SKM-1 treated with dmso at 0.1 percent for 144 hours (cell line): ENCODE measurements around the gene NSRP1.
"Not testable (repeated sequence)": the region's sequence is repeated elsewhere in the genome, so short reads cannot be mapped to it uniquely, and the experiment has no call there.

ENCODE experiments used
- DNase-seq: peaks from one replicate; lab custom pipeline; 2025; ENCODE audit not compliant: unreplicated experiment; lab: John Stamatoyannopoulos, UW

NSRP1 gene

GRCh38 chr17:30174556-30174955, 57.9 kb downstream of the NSRP1 start:
- no peak for DNase-seq

- DNase-seq, result no peak
Observed at GRCh38 chr17:30176855-30177254, 60.2 kb downstream of the NSRP1 start.

GRCh38 chr17:30186761-30187160, 70.1 kb downstream of the NSRP1 start:
- DNase-seq, result no peak

- DNase-seq, result no peak
Observed at GRCh38 chr17:30187573-30187972, 71.0 kb downstream of the NSRP1 start.

GRCh38 chr17:30188211-30188939, 71.8 kb downstream of the NSRP1 start:
- no peak for DNase-seq

DNA sequence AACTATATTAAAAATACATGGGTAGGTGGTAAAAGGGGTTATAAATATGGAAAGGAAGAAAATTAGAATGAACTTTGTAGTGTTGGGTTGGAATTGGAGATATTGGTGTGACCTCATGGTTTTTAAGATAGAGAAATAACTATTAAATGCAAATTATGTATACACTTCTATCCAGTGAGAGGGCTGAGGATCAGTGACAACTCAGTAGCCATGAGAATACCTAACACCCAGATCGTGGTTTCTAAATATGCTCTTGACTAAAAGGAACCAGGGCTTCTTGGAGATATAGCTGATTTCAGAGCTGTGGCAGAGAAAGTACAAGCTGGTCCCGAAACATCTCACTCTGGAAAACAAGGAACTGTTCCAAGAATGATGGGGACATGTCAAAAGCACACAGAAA, 74.5 kb downstream of the NSRP1 start:
- DNase-seq, result no peak

GRCh38 chr17:30196504-30196903, 79.9 kb downstream of the NSRP1 start:
- DNase-seq, result no peak

- no peak for DNase-seq
Observed at GRCh38 chr17:30197416-30197815, 80.8 kb downstream of the NSRP1 start.

DNA sequence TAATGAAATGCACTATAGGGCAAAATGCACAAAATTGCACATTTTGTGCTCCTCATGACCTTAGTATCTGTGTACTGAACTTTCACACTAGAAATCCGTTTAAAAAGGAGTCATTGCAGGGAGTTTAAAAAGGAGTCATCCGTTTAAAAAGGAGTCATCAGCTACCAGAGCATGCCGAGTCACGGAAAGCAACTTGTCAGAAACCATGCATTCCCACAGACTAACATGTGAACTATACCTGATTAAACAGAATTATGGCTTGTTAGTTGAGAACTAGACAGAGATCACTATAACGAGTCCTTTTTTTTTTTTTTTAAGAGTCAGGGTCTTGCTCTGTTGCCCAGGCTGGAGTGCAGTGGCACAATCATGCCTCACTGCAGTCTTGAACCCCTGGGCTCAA, 83.0 kb downstream of the NSRP1 start:
- no peak for DNase-seq

DNA sequence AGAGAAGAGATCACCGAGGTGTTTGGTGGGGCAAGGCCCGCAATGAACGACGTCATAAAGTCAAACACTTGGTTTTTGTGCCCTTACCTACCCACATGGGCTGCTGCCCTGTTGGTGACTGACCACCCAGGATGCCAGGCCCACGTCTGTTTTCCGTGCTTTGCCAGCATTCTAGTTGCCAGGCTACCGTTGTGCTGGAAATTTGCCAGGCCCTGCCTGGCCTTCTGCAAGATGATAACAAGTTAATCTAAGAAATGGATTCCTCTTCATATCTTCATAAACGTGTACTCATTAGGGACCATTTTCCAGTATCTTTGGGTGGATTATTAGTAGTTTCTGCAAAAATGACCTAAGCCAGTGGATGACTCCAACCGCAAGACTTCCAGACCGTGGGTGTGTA, 83.5 kb downstream of the NSRP1 start:
- no peak for DNase-seq

DNA sequence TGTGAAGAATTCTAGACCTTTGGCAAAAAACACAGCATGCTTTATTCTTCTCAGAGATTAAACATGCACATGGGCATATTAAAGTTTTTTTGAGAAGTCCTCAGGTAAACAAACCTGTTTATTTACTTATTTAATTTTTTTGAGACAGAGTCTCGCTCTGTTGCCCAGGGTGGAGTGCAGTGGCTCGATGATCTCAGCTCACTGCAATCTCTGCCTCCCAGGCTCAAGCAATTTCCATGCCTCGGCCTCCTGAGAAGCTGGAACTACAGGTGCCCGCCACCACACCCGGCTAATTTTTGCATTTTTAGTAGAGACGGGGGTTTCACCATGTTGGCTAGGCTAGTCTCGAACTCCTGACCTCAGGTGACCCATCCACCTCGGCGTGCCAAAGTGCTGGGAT, 84.0 kb downstream of the NSRP1 start:
- not testable (repeated sequence) for DNase-seq

GRCh38 chr17:30203471-30203981, 86.9 kb downstream of the NSRP1 start:
- DNase-seq, result no peak

- no peak for DNase-seq
Observed at GRCh38 chr17:30207655-30208054, 91.0 kb downstream of the NSRP1 start.

GRCh38 chr17:30208214-30208613, 91.6 kb downstream of the NSRP1 start:
- DNase-seq, result no peak

GRCh38 chr17:30209930-30210329, 93.3 kb downstream of the NSRP1 start:
- DNase-seq, result no peak

- DNase-seq, result no peak
Observed at GRCh38 chr17:30210366-30210765, 93.8 kb downstream of the NSRP1 start.

DNA sequence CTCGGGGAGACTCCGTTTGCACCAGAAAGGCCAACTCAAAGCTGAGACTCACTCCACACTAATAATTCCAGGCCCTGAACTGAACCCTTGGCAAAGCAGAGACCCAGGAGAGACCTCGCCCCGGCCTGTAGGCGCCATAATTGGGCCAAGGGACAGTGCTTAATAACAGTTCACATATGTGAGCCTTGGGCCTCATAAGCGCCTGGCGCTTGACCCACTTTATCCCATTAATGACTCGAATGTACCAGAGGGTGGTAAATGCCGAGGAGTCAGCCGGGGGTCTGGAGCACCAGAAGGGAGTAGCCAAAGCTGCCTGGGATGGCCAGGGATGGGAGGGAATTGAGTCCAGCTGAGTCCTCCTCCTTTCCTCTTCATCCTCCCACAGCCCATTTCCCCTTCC, 94.3 kb downstream of the NSRP1 start:
- DNase-seq, result no peak

DNA sequence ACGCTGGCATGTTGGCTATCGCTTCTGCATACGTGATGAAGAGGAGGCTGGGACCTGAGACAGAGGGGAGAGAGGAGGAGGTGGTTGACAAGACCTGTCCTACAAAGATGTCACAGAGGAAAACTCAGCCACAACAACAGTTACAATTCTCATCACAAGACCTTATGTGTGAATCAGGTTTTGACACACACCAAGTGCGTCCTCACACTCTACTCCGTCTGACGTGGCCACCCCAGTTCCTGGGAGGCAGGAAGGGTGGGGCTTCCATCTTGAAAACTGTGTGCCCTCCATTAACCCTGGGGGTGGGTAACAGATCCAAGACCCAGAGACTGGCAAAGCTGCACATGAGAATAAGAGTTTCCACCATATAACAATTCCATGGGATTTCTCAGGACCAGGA, 94.8 kb downstream of the NSRP1 start:
- no peak for DNase-seq

- DNase-seq, result no peak
Observed at GRCh38 chr17:30212750-30213149, 96.1 kb downstream of the NSRP1 start.

- DNase-seq, result no peak
Observed at GRCh38 chr17:30217054-30217453, 100.4 kb downstream of the NSRP1 start.

DNA sequence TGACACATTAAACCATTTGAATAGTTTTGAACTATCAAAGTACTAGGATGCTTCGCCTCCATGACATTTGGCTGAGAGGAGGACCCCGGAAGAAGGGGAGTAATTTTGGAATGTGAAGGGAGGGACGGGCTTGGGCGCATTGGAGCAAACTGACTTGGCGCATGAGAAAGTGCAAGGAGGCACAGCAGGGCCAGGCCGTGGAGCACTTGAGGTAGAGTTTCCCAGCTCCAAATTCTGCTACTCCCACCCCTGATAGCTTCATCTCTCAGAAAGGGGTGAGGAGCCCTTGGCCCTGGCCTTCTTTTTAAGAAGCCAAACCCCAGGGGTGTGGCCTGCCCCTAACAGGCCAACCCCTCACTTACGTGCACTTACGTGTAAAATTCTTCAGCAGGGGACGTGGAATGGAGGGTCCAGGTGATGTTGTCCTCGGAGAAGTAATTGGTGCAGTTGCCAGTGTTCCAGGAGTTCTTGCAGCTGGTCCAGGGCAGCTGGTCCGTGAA, 101.2 kb downstream of the NSRP1 start:
- DNase-seq, result no peak

DNA sequence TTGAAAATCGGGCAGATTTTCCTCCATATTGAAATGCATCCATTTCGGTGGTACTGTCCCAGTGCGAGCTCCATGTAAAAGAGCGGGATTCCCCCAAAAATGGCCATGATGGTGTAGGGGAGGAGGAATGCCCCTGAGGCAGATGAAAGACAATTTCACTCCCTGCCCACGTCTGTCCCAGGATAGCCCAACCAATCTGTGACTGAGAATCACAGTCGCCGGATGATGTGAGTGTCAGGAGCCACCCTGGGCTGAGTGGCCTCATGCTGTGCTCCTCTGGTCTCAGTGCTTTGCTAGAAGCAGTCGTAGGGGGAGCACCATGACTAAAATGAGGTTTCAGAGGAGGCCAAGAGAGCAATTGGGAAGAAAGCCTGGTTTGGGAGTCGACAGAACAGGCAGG, 102.2 kb downstream of the NSRP1 start:
- DNase-seq, result no peak

DNA sequence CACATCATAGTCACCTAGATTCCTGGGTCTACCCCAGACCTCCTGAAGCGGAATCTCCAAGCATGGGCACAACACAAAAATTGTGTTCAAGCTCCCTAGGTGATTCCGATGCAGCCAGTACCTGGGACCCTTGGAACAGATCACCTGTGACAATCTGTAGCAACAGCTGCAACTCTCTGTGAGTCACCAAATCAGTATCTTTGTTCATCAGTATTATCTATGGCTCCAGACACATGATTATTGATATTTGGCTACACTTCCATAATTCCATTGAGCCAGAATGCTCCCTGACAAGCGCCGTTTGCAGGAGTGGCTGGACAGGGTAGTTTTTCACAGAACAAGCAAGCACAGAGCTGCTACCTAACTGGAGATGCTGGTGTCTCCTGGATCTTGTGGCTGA, 102.7 kb downstream of the NSRP1 start:
- DNase-seq, result no peak
